ENCODE data around the gene SPSB4.
"Not testable (repeated sequence)": the region's sequence is repeated elsewhere in the genome, so short reads cannot be mapped to it uniquely, and the experiment has no call there.

SPSB4 gene

GRCh38 chr3:141114179-141114745 lies 63.1 kb downstream of the SPSB4 start:
- DNase-seq (ENCODE audit: low read depth in 1 of 2, low spot score in 1 of 2) = no peak

- DNase-seq (ENCODE audit: low read depth in 1 of 2, low spot score in 1 of 2) = no peak
These were observed 63.8 kb downstream of the SPSB4 start for GRCh38 chr3:141114816-141115460.

DNA sequence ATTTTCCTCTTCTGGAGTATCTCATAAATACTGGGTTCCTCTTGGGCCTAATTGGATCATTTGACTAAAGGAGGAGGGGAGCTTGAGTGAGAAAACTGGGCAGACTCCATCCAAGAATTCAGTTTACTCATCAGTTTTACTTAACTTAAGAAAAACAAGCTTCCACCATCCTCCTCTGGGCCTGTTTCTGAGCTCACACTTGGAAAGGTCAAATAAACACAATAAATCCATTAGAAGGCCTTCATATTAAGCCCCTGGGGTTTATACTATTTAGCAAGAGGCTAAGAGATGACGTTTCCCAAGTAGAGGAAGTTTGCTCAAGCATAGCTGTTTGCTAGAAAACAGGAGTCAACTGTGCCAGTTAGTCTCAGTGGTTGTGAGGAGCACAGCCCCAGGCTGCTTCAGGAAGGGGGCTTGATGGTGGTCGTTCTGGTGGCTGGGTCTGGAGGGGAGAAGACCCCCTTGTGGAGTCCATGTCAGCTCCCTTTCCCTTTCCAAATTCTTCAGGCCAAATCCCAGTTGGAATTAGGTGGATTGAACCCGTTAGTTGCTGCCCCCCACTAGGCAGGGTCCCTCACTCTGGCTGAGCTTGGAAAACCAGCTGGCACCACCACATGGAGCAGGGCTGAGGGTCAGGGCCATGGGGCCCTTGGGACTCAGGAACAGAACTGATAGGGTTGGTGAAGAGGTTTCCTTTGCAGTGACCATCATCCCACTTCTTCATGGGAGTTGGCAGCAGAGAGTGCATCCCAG lies 64.8 kb downstream of the SPSB4 start:
- no peak for DNase-seq (ENCODE audit: low read depth in 1 of 2, low spot score in 1 of 2)

DNA sequence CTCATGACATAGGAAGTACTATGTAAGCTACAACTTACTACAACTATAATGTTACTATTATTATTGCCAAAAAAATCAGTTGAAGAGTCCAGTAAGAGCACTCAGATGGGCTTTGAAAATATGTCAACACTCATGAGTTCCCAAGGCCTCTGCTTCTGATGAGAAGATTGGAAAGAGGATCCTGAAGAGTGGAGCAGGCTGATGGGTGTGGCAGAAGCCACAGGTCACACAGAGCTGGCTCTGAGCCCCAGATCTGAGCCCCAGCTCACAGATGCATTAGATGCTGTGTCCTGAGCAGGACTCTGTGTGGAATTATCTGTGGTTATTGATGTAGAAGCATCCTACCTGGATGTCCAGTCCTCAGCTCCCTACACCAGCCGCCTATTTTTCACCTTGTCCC lies 65.6 kb downstream of the SPSB4 start:
- DNase-seq (ENCODE audit: low read depth in 1 of 2, low spot score in 1 of 2) = no peak

GRCh38 chr3:141117982-141118381 lies 66.8 kb downstream of the SPSB4 start:
- DNase-seq (ENCODE audit: low read depth in 1 of 2, low spot score in 1 of 2) = not testable (repeated sequence)

DNA sequence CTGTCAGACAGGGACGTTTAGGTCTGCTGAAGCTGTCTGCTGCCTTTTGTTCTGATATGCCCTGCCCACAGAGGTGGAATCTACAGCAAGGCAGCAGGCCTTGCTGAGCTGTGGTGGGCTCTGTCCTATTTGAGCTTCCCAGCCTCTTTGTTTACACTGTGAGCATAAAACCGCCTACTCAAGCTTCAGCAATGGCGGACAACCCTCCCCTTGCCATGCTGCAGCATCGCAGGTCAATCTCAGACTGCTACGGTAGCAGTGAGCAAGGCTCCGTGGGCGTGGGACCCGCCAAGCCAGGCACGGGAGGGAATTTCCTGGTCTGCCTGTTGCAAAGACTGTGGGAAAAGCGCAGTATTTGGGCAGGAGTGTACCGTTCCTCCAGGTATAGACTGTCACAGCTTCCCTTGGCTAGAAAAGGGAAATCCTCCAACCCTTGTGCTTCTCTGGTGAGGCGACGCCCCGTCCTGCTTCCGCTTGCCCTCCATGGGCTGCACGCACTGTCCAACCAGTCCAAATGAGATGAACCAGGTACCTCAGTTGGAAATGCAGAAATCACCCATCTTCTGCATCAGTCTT lies 71.4 kb downstream of the SPSB4 start:
- DNase-seq (ENCODE audit: low read depth in 1 of 2, low spot score in 1 of 2) = no peak

DNA sequence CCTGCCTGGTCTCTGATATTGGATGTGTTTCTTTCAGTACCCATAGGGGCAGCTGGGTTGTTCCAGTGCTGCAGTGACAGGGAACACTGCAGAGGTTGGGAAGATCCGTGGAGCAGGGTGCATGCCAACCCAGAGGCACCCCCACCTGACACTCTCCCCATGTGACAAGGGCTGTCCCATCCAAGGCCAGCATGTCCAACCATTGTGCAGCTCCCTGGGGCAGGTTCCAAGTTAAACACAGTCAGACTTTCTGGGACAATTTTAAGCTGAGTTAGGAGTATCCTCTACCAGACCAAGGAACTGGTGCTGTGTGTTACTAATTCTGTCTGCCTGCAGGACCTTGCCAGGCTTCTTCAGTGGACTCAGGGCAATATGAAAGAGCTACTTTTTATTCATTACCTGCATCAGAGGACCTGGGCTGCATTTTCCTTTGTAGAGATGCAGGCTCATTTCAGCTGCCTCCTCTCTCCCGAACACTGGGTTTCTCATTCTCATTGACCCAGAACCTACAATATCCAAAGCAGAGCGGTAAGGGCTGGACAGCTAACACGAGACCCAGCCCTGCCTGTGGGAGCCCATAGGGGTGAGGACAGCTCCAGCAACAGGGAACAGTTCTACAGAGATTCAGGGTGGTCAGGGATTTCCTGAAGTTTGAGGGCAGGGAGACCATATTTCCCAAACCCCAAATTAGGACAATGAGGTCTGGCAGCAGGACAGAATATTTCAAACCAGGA lies 72.7 kb downstream of the SPSB4 start:
- no peak for DNase-seq (ENCODE audit: low read depth in 1 of 2, low spot score in 1 of 2)

DNA sequence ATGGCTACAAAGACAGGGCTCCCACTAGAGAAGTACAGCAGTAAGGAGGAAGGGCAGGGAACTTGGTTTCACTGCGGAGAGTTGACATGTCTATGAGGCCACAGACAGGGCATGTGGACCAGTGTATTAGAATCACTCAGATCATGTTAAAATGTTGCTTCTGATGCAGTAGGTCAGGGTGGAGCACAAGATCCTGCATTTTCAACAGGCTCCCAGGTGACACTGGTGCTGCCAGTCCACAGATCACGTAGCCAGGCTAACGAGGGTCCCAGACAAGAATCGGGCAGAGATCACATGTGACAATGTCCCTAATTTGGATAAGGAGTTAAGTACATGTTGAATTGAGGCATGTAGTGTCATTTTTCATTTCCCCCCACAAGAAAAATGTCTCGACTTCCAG lies 73.6 kb downstream of the SPSB4 start:
- DNase-seq (ENCODE audit: low read depth in 1 of 2, low spot score in 1 of 2) = no peak

GRCh38 chr3:141125351-141125750 lies 74.2 kb downstream of the SPSB4 start:
- DNase-seq (ENCODE audit: low read depth in 1 of 2, low spot score in 1 of 2) = no peak

DNA sequence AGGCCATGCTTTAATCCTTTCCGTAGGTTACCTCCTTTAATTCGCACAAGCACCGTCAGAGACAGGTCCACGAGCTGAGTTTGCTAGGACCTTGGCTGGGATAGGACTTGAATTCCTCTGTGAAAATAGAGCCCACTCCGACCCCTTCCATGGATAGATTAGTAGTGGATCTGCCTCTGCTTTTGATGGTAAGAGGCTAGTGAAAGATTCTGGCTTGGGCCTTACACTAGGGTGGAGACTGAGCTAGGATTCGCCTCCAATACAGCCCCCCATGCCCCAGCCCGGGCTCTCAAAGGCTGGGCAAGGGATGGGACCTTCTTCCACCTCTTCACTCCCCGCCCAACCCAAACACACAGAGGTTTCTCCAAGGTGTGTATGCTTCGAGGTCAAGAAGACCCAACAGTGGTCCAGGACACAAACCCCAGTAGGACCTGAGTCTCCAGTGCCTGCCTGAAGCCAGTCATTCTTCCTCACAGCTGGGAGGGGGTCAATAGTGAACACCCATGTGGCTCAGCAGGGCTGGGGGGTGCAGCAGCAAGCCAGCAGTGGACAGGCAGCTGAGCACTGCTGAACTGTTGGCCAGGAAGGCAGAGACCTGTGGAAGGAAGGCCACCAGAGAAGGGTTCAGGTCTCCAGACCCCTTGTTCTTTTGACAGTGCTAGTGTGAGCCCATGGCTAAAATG lies 75.7 kb downstream of the SPSB4 start:
- no peak for DNase-seq (ENCODE audit: low read depth in 1 of 2, low spot score in 1 of 2)

GRCh38 chr3:141127344-141128125 lies 76.4 kb downstream of the SPSB4 start:
- DNase-seq (ENCODE audit: low read depth in 1 of 2, low spot score in 1 of 2) = no peak

- DNase-seq (ENCODE audit: low read depth in 1 of 2, low spot score in 1 of 2) = no peak
These were observed 77.1 kb downstream of the SPSB4 start for GRCh38 chr3:141128126-141128777.

- DNase-seq (ENCODE audit: low read depth in 1 of 2, low spot score in 1 of 2) = no peak
These were observed 77.9 kb downstream of the SPSB4 start for GRCh38 chr3:141129049-141129448.

- DNase-seq (ENCODE audit: low read depth in 1 of 2, low spot score in 1 of 2) = no peak
These were observed 78.4 kb downstream of the SPSB4 start for GRCh38 chr3:141129541-141130011.

GRCh38 chr3:141143517-141143916 lies 92.4 kb downstream of the SPSB4 start:
- no peak for DNase-seq (ENCODE audit: low read depth in 1 of 2, low spot score in 1 of 2)

DNA sequence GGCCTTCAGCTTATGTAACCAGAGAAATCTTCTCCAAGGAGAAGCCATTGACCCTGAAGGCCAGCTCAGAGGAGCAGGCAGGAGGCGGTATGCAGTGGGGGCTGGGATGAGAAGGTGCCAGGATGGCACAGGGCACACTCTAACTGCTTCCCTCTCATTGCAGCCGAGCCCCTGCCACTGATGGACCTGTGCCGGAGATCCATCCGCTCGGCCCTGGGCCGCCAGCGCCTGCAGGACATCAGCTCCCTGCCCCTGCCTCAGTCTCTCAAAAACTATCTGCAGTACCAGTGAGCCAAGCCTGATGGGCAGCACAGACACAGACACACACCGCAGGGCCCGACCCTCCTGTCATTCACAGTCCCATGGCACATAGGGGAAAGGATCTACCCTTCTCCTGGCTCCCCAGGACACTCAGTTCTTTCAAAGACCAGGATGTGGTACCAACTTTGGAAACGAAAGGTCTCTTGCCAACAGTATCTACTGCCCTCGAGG lies 95.9 kb downstream of the SPSB4 start:
- no peak for DNase-seq (ENCODE audit: low read depth in 1 of 2, low spot score in 1 of 2)

- DNase-seq (ENCODE audit: low read depth in 1 of 2, low spot score in 1 of 2) = no peak
These were observed 96.5 kb downstream of the SPSB4 start for GRCh38 chr3:141147657-141148056.

DNA sequence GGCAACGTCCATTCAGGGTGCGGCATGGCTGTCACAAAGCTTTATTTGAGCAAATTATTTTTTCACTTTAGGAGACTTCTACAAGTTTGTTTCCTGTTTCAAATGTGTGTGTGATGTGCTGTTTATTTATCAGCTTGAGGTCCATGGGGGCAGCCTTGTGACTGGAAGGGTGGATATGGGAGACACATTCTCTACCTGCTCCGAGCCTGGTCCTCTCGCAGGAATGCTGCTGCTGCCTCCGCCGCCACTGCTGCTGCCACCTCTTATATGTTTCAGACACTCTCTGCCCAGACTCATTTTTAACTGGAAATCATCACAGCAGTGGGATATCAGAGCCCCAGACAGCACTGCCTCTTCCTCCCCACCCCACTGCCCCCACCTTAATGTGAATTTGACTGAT lies 97.0 kb downstream of the SPSB4 start:
- DNase-seq (ENCODE audit: low read depth in 1 of 2, low spot score in 1 of 2) = no peak

GRCh38 chr3:141148770-141149169 lies 97.6 kb downstream of the SPSB4 start:
- no peak for DNase-seq (ENCODE audit: low read depth in 1 of 2, low spot score in 1 of 2)
